Mucosa of descending colon (tissue), 3 donors: Measurements from ENCODE around the gene CYP21A2. TPM values are rescaled to one million over a fixed set of nuclear protein-coding genes. Genes with fewer than 3 reads are reported as not detected.
"Not testable (repeated sequence)": the region's sequence is repeated elsewhere in the genome, so short reads cannot be mapped to it uniquely, and the experiment has no call there.

Source experiments
- ATAC-seq: fragments of 200-7000 bp; cut with Tn5 transposase; one replicate; pipeline ENCODE4 v1.9.1; 2020; ENCODE audit warnings: mild to moderate bottlenecking, moderate library complexity
- DNase-seq, 3 donors: peaks; one replicate each; pipeline ENCODE4 v3.0.0-alpha.2; 2020
- H3K36me3 ChIP-seq: fragments of 200-600 bp; one replicate; pipeline ENCODE4 v1.8.0; 2021; ENCODE audit warnings: low read depth, mild to moderate bottlenecking
- H3K4me1 ChIP-seq: fragments of 200-600 bp; one replicate; pipeline ENCODE4 v1.8.0; 2021; ENCODE audit warnings: low read depth, mild to moderate bottlenecking
- H3K4me3 ChIP-seq: fragments of 200-600 bp; one replicate; pipeline ENCODE4 v1.8.0; 2021; ENCODE audit warnings: mild to moderate bottlenecking
- H3K9me3 ChIP-seq: fragments of 200-600 bp; one replicate; pipeline ENCODE4 v1.8.0; 2021; ENCODE audit warnings: mild to moderate bottlenecking
- CTCF ChIP-seq: fragments of 200-600 bp; IDR thresholded peaks from one replicate; pipeline ENCODE4 v1.8.0; 2022; ENCODE audit warnings: antibody characterized with exemption, mild to moderate bottlenecking
- intact Hi-C, 2 donors: fragments of 100-400 bp; cut with DNase I in 1 of 2; cut with micrococcal nuclease in 1 of 2; formaldehyde crosslinking; loops; one replicate each; pipeline versions ENCODE4 v1.11.0 to v1.11.1; 2022; cut with DNase I, micrococcal nuclease
- total RNA-seq, 3 donors: library from RNA; stranded (reverse); fragmentation: NEBNext Ultra II Directional in 2 of 3; extraction: Animal tissue kit (Norgen Biotek cat#: 25700) in 2 of 3; gene quantifications; one replicate each; pipeline versions ENCODE4 v1.2.1 to v1.2.4, GENCODE V29; 2021 to 2023
- donor health status: DM: no; HTN: no; CAD: no; lungs with moderate emphysema.
- donor health status: DM: no; HTN: no; CAD: no.
- donor health status: DM: no; HTN: yes; CAD: no.

The CYP21A2 gene
- total RNA-seq, 3 donors from 2014 or later, result 0.93 to 2.1 (median 0.94) TPM

GRCh38 chr6:32041050-32041321 lies 2.8 kb downstream of the CYP21A2 start:
- intact Hi-C loops, H3K4me3 ChIP-seq, H3K4me1 ChIP-seq, ATAC-seq, H3K36me3 ChIP-seq, H3K9me3 ChIP-seq: not testable (repeated sequence)
- DNase-seq, result peak in 1 of 3 donors; percentile 37

- intact Hi-C loops, H3K36me3 ChIP-seq, H3K4me1 ChIP-seq, H3K9me3 ChIP-seq, ATAC-seq, H3K4me3 ChIP-seq: not testable (repeated sequence)
- DNase-seq, result peak in 1 of 3 donors; percentile 12
These were observed 3.2 kb downstream of the CYP21A2 start for GRCh38 chr6:32041385-32041784.

GRCh38 chr6:32042276-32042675 lies 4.1 kb downstream of the CYP21A2 start:
- H3K9me3 ChIP-seq, H3K4me3 ChIP-seq, intact Hi-C loops, H3K4me1 ChIP-seq, ATAC-seq, H3K36me3 ChIP-seq: not testable (repeated sequence)
- peak in 1 of 3 donors; percentile 17 for DNase-seq

- DNase-seq, result peak in 1 of 3 donors; percentile 31
- intact Hi-C loops, H3K9me3 ChIP-seq, ATAC-seq, H3K36me3 ChIP-seq, H3K4me1 ChIP-seq, H3K4me3 ChIP-seq: not testable (repeated sequence)
These were observed 5.6 kb downstream of the CYP21A2 start for GRCh38 chr6:32043589-32044380.

GRCh38 chr6:32044916-32045315 lies 6.7 kb downstream of the CYP21A2 start:
- ATAC-seq, intact Hi-C loops: not testable (repeated sequence)

GRCh38 chr6:32045811-32046449 lies 7.7 kb downstream of the CYP21A2 start:
- DNase-seq (peak in 1 of 3 donors; percentile 30), ATAC-seq (no peak)
- Histone ChIP-seq H3K4me3 (no peak overlapping the region), H3K36me3 (no peaks in the 10 kb centered on the region), H3K4me1 (peaks cover 3% of the 10 kb centered on the region), H3K9me3 (no peaks in the 10 kb centered on the region)
- no peak for TF ChIP-seq CTCF
- intact Hi-C loops, result no loop called here

More at GRCh38 chr6:32044916-32045315, 6.7 kb downstream of the CYP21A2 start:
- H3K36me3 ChIP-seq, H3K9me3 ChIP-seq, H3K4me3 ChIP-seq, H3K4me1 ChIP-seq: not testable (repeated sequence)
- DNase-seq, result peak in 1 of 3 donors; percentile 35

- H3K9me3 ChIP-seq, result no peaks in the 10 kb centered on the region
- H3K4me3 ChIP-seq, result no peak overlapping the region
- TF ChIP-seq CTCF, result no peak
- DNase-seq, result peak in 1 of 3 donors; percentile 58
- intact Hi-C loops, result no loop called here
- peak; percentile 2 for ATAC-seq
- no peaks in the 10 kb centered on the region for H3K36me3 ChIP-seq
- peaks cover 3% of the 10 kb centered on the region for H3K4me1 ChIP-seq
These were observed 8.4 kb downstream of the CYP21A2 start for GRCh38 chr6:32046450-32047083.

GRCh38 chr6:32047084-32047478 lies 8.9 kb downstream of the CYP21A2 start:
- TF ChIP-seq CTCF, result no peak
- intact Hi-C loops, result no loop called here
- H3K4me3 ChIP-seq, result no peak overlapping the region
- H3K36me3 ChIP-seq, result no peaks in the 10 kb centered on the region
- peak in 1 of 3 donors; percentile 45 for DNase-seq
- H3K4me1 ChIP-seq, result peaks cover 3% of the 10 kb centered on the region
- ATAC-seq, result peak; percentile 26
- H3K9me3 ChIP-seq, result no peaks in the 10 kb centered on the region
